ENCODE measurements around the gene NAP1L4.

The NAP1L4 gene

DNA sequence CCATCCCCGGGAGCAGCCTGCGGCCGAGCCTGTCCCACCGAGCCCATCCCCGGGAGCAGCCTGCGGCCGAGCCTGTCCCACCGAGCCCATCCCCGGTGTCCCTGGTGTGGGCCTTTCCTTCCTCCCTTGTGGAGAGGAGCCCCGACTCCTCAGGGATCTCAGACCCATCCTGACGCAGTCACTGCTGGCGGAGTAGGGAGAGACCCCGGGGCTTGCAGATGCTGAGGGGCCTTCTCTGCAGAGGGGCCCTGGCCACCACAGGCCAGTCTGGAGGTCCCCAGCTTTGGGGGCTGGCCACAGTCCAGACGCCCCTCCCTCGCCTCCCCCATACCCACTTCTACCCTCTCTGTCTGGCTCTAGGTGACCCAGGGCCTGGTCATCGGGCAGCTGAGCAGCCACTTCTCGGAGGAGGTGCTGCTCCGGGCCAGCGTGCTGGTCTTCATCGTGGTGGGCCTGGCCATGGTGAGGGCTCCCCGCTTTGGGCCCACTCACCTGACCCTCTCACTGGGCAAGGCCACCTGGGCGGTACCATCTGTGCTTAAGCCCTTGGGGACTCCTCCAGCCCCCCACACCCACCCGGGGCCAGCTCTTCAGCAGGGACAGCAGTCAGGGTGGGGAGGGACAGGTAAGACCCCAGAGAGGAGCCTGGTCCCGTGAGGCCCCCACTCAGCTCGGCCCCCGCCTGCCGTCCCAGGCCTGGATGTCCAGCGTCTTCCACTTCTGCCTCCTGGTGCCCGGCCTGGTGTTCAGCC lies 70.2 kb downstream of the NAP1L4 start:
- DNase-seq (ENCODE audit: low read depth) = no peak
- TF ChIP-seq, protein P1, sequence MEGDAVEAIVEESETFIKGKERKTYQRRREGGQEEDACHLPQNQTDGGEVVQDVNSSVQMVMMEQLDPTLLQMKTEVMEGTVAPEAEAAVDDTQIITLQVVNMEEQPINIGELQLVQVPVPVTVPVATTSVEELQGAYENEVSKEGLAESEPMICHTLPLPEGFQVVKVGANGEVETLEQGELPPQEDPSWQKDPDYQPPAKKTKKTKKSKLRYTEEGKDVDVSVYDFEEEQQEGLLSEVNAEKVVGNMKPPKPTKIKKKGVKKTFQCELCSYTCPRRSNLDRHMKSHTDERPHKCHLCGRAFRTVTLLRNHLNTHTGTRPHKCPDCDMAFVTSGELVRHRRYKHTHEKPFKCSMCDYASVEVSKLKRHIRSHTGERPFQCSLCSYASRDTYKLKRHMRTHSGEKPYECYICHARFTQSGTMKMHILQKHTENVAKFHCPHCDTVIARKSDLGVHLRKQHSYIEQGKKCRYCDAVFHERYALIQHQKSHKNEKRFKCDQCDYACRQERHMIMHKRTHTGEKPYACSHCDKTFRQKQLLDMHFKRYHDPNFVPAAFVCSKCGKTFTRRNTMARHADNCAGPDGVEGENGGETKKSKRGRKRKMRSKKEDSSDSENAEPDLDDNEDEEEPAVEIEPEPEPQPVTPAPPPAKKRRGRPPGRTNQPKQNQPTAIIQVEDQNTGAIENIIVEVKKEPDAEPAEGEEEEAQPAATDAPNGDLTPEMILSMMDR (conservative IDR thresholded peaks at IDR 0.05; ENCODE audit: low read depth, low read length) = no peak
- H3K4me3 ChIP-seq (ENCODE audit: low read depth, low read length) = no peak overlapping the region

DNA sequence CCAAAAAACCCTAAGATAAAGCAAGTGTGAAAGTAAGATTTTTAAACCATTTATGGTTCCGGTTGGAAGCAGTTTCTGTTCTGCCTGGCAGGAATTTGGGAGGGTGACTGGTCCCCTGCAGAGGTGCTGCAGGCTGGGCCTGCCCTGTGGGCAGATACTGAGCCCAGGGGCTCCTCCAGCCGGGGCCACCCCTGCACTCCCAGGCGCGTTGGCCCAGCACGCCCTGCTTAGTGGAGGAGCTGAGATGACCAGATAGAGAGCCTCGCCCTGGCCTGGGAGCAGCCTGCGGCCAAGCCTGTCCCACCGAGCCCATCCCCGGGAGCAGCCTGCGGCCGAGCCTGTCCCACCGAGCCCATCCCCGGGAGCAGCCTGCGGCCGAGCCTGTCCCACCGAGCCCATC lies 70.9 kb downstream of the NAP1L4 start:
- TF ChIP-seq, protein P1 (conservative IDR thresholded peaks at IDR 0.05; ENCODE audit: low read depth, low read length) = no peak
- DNase-seq (ENCODE audit: low read depth) = no peak

DNA sequence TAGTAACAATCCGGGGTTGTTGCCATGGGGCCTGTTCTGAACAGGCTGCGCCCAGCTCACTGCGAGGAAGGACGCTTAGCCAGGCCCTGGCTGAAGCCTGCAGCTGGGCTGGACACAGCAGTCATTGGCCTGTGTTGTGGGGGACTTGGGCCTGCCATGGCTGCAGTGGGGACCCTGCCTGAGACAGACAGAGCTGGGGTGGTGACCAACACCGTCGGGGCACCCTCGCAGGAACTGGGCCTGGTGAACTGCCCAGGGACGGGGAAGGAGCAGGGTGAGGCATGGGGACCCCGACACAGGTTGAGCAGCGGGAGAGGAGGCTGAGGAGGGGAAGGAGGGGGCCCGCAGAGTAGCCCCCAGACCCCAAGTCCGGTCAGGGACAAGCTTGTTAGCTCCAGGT lies 71.8 kb downstream of the NAP1L4 start:
- TF ChIP-seq, protein P1 (conservative IDR thresholded peaks at IDR 0.05; ENCODE audit: low read depth, low read length) = no peak
- no peak overlapping the region for H3K4me3 ChIP-seq (ENCODE audit: low read depth, low read length)
- DNase-seq (ENCODE audit: low read depth) = no peak

More for the DNA sequence above, 70.9 kb downstream of the NAP1L4 start:
- H3K4me3 ChIP-seq (ENCODE audit: low read depth, low read length) = no peak overlapping the region

DNA sequence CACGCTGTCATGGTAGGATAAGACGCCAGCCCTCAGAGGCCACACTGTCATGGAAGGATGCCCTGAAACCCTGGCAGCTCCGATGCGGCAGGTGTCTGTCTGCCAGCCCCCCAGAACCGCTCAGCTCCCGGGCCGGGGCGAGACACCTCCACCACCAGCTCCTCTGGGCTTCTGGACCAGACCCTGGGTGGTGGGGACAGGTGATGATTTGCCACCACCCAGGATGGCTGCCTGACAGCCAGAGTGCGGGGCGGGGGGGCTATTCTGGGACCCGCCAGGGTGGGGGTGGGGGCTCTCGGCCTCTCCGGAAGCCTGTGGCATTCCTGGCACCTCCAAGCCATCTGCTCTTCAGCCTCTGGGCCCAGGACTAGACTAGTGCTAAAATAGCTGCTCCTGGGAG lies 72.3 kb downstream of the NAP1L4 start:
- DNase-seq (ENCODE audit: low read depth) = no peak
- TF ChIP-seq, protein P1 (conservative IDR thresholded peaks at IDR 0.05; ENCODE audit: low read depth, low read length) = no peak

DNA sequence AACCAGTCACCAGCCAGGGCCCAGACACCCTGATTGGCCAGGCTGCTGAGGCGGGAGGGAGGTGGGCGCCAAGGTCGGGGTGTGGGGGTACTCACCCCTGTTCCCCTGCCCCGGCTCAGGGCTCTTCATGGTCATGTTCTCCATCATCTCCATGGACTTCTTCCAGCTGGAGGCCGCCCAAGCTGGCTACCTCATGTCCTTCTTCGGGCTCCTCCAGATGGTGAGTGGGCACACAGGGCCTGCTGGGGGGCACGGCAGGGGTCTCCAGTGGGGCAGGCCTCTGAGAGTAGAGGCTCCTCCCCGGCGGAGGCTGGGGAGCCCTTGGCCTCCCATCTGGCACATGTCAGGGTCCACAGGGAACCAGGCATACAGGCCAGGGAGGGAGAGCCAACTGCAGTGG lies 72.9 kb downstream of the NAP1L4 start:
- no peak overlapping the region for H3K4me3 ChIP-seq (ENCODE audit: low read depth, low read length)
- DNase-seq (ENCODE audit: low read depth) = no peak
- TF ChIP-seq, protein P1 (conservative IDR thresholded peaks at IDR 0.05; ENCODE audit: low read depth, low read length) = no peak

More for the DNA sequence above, 72.3 kb downstream of the NAP1L4 start:
- no peak overlapping the region for H3K4me3 ChIP-seq (ENCODE audit: low read depth, low read length)

DNA sequence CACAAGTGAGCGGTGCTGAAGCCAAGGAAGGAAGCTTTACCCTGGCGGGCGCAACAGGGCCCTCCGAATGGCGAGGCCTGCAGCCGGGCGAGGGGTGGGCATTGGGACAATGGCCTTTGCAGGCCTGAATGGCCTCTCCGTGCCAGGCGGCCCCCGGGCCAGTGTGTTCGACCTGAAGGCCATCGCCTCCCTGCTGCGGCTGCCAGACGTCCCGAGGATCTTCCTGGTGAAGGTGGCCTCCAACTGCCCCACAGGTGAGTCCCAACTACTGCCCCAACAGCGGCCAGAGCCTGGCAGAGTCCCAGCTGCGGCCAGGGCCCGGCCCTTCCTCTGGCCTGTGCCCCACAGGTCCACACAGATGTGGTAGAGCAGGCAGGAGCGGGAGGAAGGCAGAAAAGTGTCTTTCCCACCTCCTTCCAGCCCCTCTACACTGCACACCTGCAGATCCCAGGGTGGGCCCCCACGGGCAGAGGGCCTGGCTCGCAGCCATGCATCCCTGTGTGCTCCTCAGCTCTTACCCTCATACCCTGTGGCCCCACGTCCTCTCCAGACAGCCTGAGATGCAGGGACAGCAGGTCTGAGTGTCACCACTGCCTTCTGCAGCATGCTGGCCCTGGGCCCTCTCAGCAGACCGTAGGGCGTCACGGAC lies 74.2 kb downstream of the NAP1L4 start:
- DNase-seq (ENCODE audit: low read depth) = no peak
- TF ChIP-seq, protein P1 (conservative IDR thresholded peaks at IDR 0.05; ENCODE audit: low read depth, low read length) = no peak
- H3K4me3 ChIP-seq (ENCODE audit: low read depth, low read length) = no peak overlapping the region
